Sigmoid colon (tissue), 7 donors: Measurements from ENCODE around the gene CHCHD6. TPM values are rescaled to one million over a fixed set of nuclear protein-coding genes. Genes with fewer than 3 reads are reported as not detected.

Experiments used
- DNase-seq: peaks from one replicate; pipeline ENCODE4 v3.0.0-alpha.2; 2019
- H3K27ac ChIP-seq, 4 donors: fragments of 200-600 bp; sonication (generic); one replicate each; pipeline ENCODE4 v1.5.1; 2016 to 2019; ENCODE audit warnings: mild to moderate bottlenecking in 1 of 4
- H3K27me3 ChIP-seq, 3 donors: fragments of 200-600 bp; sonication (generic); one replicate each; pipeline ENCODE4 v1.5.1; 2019; ENCODE audit warnings: mild to moderate bottlenecking in 1 of 3
- H3K36me3 ChIP-seq, 4 donors: fragments of 200-600 bp; sonication (generic); one replicate each; pipeline ENCODE4 v1.5.1; 2016 to 2019
- H3K4me1 ChIP-seq, 4 donors: fragments of 200-600 bp; sonication (generic); one replicate each; pipeline ENCODE4 v1.5.1; 2017 to 2019
- H3K4me3 ChIP-seq, 4 donors: fragments of 200-600 bp; sonication (generic); one replicate each; pipeline ENCODE4 v1.5.1; 2017 to 2019; ENCODE audit warnings: mild to moderate bottlenecking in 2 of 4, moderate library complexity in 1 of 4
- H3K9me3 ChIP-seq, 4 donors: fragments of 200-600 bp in 3 of 4; sonication (generic) in 3 of 4; one replicate each; pipeline versions ENCODE4 v1.5.1 to v1.6.1; 2013 to 2019
- CTCF ChIP-seq, 4 experiments: fragments of 450-650 bp in 3 of 4; fragments of 200-600 bp in 1 of 4; IDR thresholded peaks; one replicate each; pipeline ENCODE4 v1.5.1; 2016 to 2019; ENCODE audit warnings: antibody characterized with exemption in 4 of 4, mild to moderate bottlenecking in 3 of 4, moderate library complexity in 2 of 4
- EP300 ChIP-seq, 4 donors: sonication (generic); formaldehyde crosslinking; IDR thresholded peaks; one replicate each; pipeline ENCODE4 v1.6.1; 2017; ENCODE audit warnings: antibody characterized with exemption in 4 of 4
- POLR2A ChIP-seq, 2 donors: fragments of 450-650 bp; IDR thresholded peaks; one replicate each; pipeline ENCODE4 v1.6.1; 2016; ENCODE audit warnings: antibody characterized with exemption in 2 of 2, mild to moderate bottlenecking in 2 of 2, moderate library complexity in 2 of 2
- POLR2AphosphoS5 ChIP-seq, 4 donors: sonication (generic); formaldehyde crosslinking; IDR thresholded peaks; one replicate each; pipeline ENCODE4 v1.6.1; 2017; ENCODE audit warnings: antibody characterized with exemption in 4 of 4
- WGBS, 2 donors: extraction: QIAGEN DNeasy Blood & Tissue Kit; methylation state at CpG; one replicate each; pipeline ENCODE4 v1.1.7; 2013; 5-methylcytosine and 5-hydroxymethylcytosine counted together
- intact Hi-C: fragments of 100-400 bp; cut with DNase I; formaldehyde crosslinking; loops from one replicate; pipeline ENCODE4 v1.15.1; 2023
- polyA plus RNA-seq, 3 donors: library from polyadenylated mRNA; stranded (reverse); fragments of 200-250 nt; gene quantifications; one replicate each; pipeline ENCODE4 v1.2.3, GENCODE V29; 2013
- total RNA-seq, 4 donors: library from RNA; depleted of rRNA; stranded (reverse); fragments of >200 nt; gene quantifications; one replicate each; pipeline ENCODE4 v1.1.0, GENCODE V29; 2016
- donor health status: healthy with polysubstance abuse.
- donor health status: Bipolar disorder and iron deficiency.
- donor health status: healthy.

The CHCHD6 gene
- total and polyA plus RNA-seq, 7 donors = 8.0 to 20.9 (median 14.4) TPM

GRCh38 chr3:126663257-126663656 lies 40.8 kb upstream of the CHCHD6 start:
- Histone ChIP-seq H3K27ac (no peak overlapping the region), H3K27me3 (peaks cover 0 to 43% (median 8%) of the 10 kb centered on the region in 3 donors), H3K9me3 (peaks cover 0 to 2% (median 0%) of the 10 kb centered on the region in 4 donors), H3K36me3 (no peaks in the 10 kb centered on the region), H3K4me1 (no peaks in the 10 kb centered on the region), H3K4me3 (no peak overlapping the region)
- TF ChIP-seq POLR2AphosphoS5 (IDR thresholded peaks at IDR 0.05) (no peak), POLR2A (IDR thresholded peaks at IDR 0.05) (no peak), CTCF (IDR thresholded peaks at IDR 0.05) (no peak), EP300 (IDR thresholded peaks at IDR 0.05) (no peak)
- no peak for DNase-seq
- intact Hi-C loops = no loop called here
- 75 to 81% methylated on average over 4 of the region's 4 CpGs for WGBS, 2 donors

- Histone ChIP-seq H3K4me1 (no peaks in the 10 kb centered on the region), H3K27me3 (peaks cover 0 to 39% (median 8%) of the 10 kb centered on the region in 3 donors), H3K27ac (no peak overlapping the region), H3K9me3 (peaks cover 0 to 2% (median 0%) of the 10 kb centered on the region in 4 donors), H3K4me3 (no peak overlapping the region), H3K36me3 (no peaks in the 10 kb centered on the region)
- WGBS, 2 donors = 91 to 94% methylated on average over 8 of the region's 8 CpGs
- DNase-seq = peak; percentile 24
- TF ChIP-seq EP300 (IDR thresholded peaks at IDR 0.05) (no peak), CTCF (IDR thresholded peaks at IDR 0.05) (no peak), POLR2A (IDR thresholded peaks at IDR 0.05) (no peak), POLR2AphosphoS5 (IDR thresholded peaks at IDR 0.05) (no peak)
- intact Hi-C loops = no loop called here
These were observed 40.3 kb upstream of the CHCHD6 start for GRCh38 chr3:126663750-126664149.

DNA sequence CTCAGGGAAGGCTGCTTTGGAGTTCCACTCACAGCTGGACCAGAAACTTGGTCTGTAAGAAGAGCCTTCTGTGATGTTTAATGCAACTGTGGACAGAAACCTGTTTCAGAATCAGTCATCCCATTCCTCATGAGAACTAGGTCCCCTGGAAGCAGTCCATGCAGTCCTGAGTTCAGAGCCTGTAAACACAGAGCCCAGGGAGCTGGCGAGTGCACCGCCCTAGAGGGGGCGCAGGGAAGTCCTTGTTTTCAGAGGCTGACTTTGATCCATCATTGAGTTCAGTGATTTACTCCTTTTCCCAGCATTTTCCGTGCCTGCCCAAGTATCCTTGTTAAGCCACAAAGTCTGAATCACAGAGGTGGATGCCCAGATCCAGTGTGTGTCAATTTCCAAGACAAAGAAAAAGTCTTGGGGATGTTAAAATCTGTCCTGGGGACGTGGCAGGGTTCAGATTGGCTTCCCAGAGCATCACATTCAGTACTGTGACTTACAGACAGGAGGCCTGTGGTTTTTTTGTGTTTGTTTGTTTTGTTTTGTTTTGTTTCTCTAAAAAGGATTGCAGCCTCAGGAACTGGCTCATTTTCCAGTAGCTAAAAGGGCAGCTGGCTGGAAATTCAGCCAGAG lies 39.3 kb upstream of the CHCHD6 start:
- Histone ChIP-seq H3K9me3 (peaks cover 0 to 2% (median 0%) of the 10 kb centered on the region in 4 donors), H3K27me3 (peaks cover 0 to 32% (median 8%) of the 10 kb centered on the region in 3 donors), H3K4me1 (no peaks in the 10 kb centered on the region), H3K4me3 (no peak overlapping the region), H3K27ac (no peak overlapping the region), H3K36me3 (no peaks in the 10 kb centered on the region)
- intact Hi-C loops = no loop called here
- WGBS, 2 donors = 22 to 56% methylated on average over 5 of the region's 5 CpGs
- DNase-seq = no peak
- TF ChIP-seq POLR2AphosphoS5 (IDR thresholded peaks at IDR 0.05) (no peak), POLR2A (IDR thresholded peaks at IDR 0.05) (no peak), CTCF (IDR thresholded peaks at IDR 0.05) (no peak), EP300 (IDR thresholded peaks at IDR 0.05) (no peak)

- WGBS, 2 donors = 81% methylated on average over 6 of the region's 6 CpGs
These were observed 38.7 kb upstream of the CHCHD6 start for GRCh38 chr3:126665221-126665936.

More at GRCh38 chr3:126665221-126665936, 38.7 kb upstream of the CHCHD6 start:
- Histone ChIP-seq H3K9me3 (peaks cover 0 to 2% (median 0%) of the 10 kb centered on the region in 4 donors), H3K27me3 (peaks cover 0 to 25% (median 5%) of the 10 kb centered on the region in 3 donors), H3K36me3 (no peaks in the 10 kb centered on the region), H3K27ac (no peak overlapping the region), H3K4me3 (no peak overlapping the region), H3K4me1 (no peaks in the 10 kb centered on the region)
- no peak for TF ChIP-seq CTCF (IDR thresholded peaks at IDR 0.05)
- no peak for TF ChIP-seq EP300 (IDR thresholded peaks at IDR 0.05)
- no peak for TF ChIP-seq POLR2AphosphoS5 (IDR thresholded peaks at IDR 0.05)
- TF ChIP-seq POLR2A (IDR thresholded peaks at IDR 0.05) = no peak
- intact Hi-C loops = no loop called here
- DNase-seq = no peak
